Motor neuron (in vitro differentiated cells): ENCODE results near the gene JAG2. TPM values are rescaled to one million over a fixed set of nuclear protein-coding genes. Genes with fewer than 3 reads are reported as not detected.
A peak's percentile ranks its signal among the peaks of the same experiment; 100 is the strongest.

ENCODE experiments used
- ATAC-seq, 8 experiments: fragments of 200-7000 bp; cut with Tn5 transposase; replicated peaks in 6 of 8; 2 replicates each; pipeline ENCODE4 v1.8.0; 2021; ENCODE audit warnings: mild to moderate bottlenecking in 8 of 8, moderate library complexity in 8 of 8
- H3K27ac ChIP-seq, 2 donors: fragments of 250-450 bp; sonication (Bioruptor Pico); 2 replicates each; pipeline ENCODE4 v1.9.0; 2021; ENCODE audit warnings: antibody characterized with exemption in 2 of 2, mild to moderate bottlenecking in 2 of 2, moderate library complexity in 1 of 2
- H3K4me1 ChIP-seq, 2 donors: fragments of 250-450 bp; sonication (Bioruptor Pico); replicated peaks in 1 of 2; 2 replicates each; pipeline ENCODE4 v1.6.1; 2021; ENCODE audit warnings: antibody characterized with exemption in 2 of 2, mild to moderate bottlenecking in 2 of 2, moderate library complexity in 1 of 2
- H3K4me3 ChIP-seq, 5 donors: fragments of 250-450 bp; sonication (Bioruptor Pico); 2 replicates each; pipeline ENCODE4 v1.9.0; 2021; ENCODE audit warnings: antibody characterized with exemption in 5 of 5, mild to moderate bottlenecking in 5 of 5, moderate library complexity in 4 of 5
- WGBS, 10 experiments: fragments of 450-650 bp; shearing (Covaris generic); methylation state at CpG; one replicate each; pipeline ENCODE4 v1.0.0; 2022; 5-methylcytosine and 5-hydroxymethylcytosine counted together
- in situ Hi-C, 9 experiments: fragments of 400-800 bp; cut with MboI; loops; one replicate each; pipeline ENCODE4 v1.15.0; 2021; ENCODE audit warnings: low sequenced_read_pairs in 9 of 9, low pct_unique_long_range_greater_than_20kb in 2 of 9; ENCODE audit not compliant: unreplicated experiment in 9 of 9
- total RNA-seq, 8 experiments: library from RNA; unstranded; fragments of 300-600 nt; gene quantifications; 2 replicates each; pipeline versions ENCODE4 v1.2.3 to v1.2.4, GENCODE V29; 2022

The JAG2 gene
- total RNA-seq, 8 experiments from 2014 or later: 2.9 to 11.4 (median 5.2) TPM

DNA sequence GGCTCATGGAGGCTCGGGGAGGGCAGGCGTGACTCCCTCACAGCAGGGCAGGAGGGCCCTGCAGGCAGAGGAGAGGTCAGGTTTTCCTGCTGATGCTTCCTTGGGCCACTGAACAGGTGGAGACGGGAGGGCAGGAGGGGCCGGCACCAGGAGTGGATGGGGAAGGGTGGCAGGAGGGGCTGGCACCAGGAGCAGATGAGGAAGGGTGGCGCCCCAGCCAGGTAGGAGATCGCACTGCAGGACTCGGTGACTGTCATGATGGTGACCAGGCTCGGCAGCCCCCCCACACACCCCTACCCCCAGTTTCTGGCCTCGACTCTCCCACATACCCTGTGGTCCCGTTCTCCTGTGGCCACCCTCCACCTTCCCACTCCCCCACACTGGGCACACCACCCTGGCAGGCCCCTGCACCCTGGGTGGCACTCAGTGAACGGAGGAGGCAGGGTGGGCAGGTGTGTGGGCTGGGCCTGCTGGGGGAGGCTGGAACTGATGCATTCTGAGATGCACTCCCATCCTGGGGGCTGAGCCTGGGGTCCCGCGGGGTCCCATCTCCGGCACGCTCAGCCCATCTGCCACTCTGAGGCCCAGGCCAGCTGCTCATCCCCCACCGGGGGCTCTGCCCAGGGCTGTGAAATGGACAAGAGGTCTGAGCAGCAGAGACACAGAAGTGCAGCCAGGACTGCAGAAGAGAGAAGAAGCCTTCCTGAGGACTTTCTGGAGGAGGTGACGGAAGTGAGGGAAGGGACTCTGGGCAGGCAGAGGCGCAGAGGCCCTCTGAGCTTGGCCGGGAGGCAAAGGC, 9.7 kb upstream of the JAG2 start:
- Histone ChIP-seq H3K4me1 (peaks cover 9 to 27% of the 10 kb centered on the region in 2 donors), H3K4me3 (no peak overlapping the region), H3K27ac (peak overlapping the region in 1 of 2 donors; percentile 7)
- no peak for ATAC-seq
- in situ Hi-C loops: loop anchor here in 1 of 9 experiments (25.0 kb wide), 1 partner anchor 91 kb away; no protein-coding TSS in a partner anchor
- 80 to 100% methylated on average over 1 of the region's 19 CpGs; no CpG with 5 or more reads in 8 of the 10 experiments for WGBS, 10 experiments

DNA sequence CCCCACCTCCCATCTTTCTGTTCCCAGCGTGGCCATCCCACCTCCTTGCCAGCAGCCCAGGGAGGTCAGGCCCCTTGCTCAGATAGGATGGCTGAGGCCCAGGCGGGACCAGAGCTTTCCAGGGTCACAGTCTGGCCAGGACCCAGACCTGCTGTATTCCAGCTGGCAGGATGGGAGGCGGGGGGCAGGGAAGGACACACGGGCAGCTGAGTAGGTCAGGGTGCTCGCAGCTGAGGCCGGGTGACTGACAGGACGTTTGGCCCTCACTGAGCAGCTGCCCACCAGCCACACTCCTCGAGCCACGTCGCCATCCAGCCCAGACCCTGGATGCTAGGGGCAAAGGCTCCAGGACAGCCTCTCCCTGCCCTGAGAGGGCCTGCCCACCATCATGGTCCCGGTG, 8.5 kb upstream of the JAG2 start:
- 50 to 87% methylated on average over 1 to 3 of the region's 11 CpGs; no CpG with 5 or more reads in 8 of the 10 experiments for WGBS, 10 experiments
- no peak overlapping the region for H3K27ac ChIP-seq
- peaks cover 9 to 27% of the 10 kb centered on the region in 2 donors for H3K4me1 ChIP-seq
- in situ Hi-C loops: loop anchor here in 1 of 9 experiments (25.0 kb wide), 1 partner anchor 90 kb away; no protein-coding TSS in a partner anchor
- no peak for ATAC-seq
- H3K4me3 ChIP-seq: no peak overlapping the region

DNA sequence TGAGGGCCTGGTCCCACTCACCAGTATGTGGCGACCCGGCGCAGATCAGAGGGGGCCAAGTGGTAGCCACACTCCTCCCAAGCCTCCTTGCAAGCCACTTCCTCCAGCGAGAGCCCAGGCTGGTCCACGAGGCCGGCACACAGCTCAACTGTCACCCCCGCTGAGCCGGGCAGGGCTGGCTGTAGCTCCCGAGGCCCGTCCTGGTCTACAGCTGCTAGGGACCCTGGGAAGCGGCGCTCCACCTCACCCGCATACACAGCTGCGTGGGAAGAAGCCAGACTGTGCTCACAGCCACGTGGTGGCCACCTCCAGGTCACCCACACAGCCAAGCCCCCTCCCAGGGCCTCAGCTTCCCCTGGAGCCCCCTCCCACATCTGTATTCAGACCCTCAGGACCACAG, 7.9 kb upstream of the JAG2 start:
- Histone ChIP-seq H3K4me3 (no peak overlapping the region), H3K27ac (no peak overlapping the region), H3K4me1 (peaks cover 9 to 24% of the 10 kb centered on the region in 2 donors)
- in situ Hi-C loops: loop anchor here in 1 of 9 experiments (25.0 kb wide), 1 partner anchor 89 kb away; no protein-coding TSS in a partner anchor
- ATAC-seq: peak in 1 of 8 experiments; percentile 22
- 90% methylated on average over 2 of the region's 15 CpGs; no CpG with 5 or more reads in 9 of the 10 experiments for WGBS, 10 experiments

DNA sequence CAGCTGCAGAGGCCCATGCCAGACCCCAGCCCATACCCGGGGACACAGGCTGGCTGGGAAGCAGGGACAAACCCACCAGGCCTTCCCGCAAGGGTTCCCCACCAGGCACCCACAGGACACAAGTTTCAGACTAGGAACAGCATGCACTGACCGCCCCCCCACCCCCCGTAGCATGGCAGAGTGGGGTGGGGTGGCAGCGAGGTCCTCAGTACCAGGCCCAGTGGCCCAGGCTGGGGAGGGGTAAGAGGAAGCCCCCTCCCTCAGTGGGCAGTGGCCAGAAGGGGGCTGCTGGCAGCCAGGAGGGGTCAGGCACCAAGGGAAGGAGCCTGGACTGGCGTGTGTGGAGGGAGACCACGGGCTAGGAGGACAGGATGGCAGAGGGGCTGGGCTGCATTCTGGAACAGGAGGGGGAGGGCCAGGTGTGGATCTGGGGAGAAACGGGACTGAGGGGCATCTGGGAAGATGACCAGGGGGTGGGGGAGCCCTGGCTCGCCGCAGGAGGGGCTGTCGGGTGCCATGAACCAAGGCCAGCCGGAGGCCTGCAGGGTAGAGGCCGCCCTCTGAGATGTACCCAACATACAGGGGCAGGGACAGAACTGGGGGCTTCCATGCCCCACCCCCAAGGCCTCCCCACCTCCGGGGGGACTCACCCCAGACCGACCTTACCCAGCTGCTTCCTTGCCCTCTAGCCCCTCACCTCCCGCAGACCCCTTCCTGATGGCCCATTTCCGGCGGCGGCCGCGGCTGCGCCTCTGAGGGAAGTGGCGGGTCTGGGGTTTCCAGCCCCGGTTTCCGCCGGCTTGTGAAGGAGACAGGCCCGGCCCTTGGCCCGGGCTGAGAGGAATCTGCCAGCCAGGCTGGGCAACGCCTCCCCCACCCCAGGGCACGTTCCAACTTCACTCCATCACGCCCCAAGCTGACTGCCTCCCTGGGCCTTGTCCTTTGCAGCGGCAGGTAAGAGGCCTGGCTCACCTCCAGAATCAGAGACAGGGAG, 5.6 kb upstream of the JAG2 start:
- H3K4me3 ChIP-seq: no peak overlapping the region
- ATAC-seq: no peak
- in situ Hi-C loops: no loop called here
- 76 to 84% methylated on average over 6 to 9 of the region's 32 CpGs; no CpG with 5 or more reads in 8 of the 10 experiments for WGBS, 10 experiments
- peaks cover 3 to 30% of the 10 kb centered on the region in 2 donors for H3K4me1 ChIP-seq
- H3K27ac ChIP-seq: no peak overlapping the region

DNA sequence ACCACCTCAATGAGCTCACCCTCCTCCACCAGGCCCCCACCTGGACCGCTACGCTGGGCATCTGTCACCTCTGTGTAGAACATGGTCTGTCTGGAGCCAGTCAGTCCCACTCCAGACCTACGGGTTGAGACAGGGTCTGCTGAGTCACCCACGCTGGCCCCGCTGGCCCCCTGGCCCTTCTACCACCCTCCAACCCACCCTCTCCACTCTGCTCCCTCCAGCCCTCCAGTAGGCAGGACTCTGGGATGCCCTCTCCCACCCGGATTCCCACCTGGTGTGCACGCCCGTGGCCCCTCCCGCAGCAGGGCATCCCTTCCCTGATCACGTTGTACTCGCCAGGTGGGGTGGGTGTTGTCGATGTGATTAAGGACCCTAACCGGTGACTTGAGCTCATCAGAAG, 4.6 kb upstream of the JAG2 start:
- Histone ChIP-seq H3K4me3 (no peak overlapping the region), H3K27ac (no peak overlapping the region), H3K4me1 (peaks cover 3 to 21% of the 10 kb centered on the region in 2 donors)
- WGBS, 10 experiments: 100% methylated on average over 2 of the region's 13 CpGs; no CpG with 5 or more reads in 9 of the 10 experiments
- ATAC-seq: no peak
- in situ Hi-C loops: no loop called here

DNA sequence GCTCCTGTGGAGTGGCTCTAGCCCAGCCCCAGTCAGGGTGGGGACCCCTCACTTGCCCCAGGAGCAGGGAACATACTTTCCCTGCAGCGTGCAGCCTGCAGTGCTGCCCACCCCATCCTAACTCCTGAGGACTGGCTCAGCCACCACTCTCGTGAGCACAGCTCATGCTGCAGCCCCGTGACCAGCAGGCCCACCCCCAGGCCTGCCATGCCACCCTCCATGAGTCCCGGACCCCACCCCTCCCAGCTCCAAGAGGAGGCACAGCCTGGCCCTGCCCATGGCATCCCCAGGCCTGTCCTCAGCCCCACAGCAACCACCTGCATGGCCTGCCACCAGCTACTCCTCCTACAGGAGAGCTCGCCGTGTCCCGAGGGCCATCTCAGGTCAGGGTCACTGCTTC, 3.9 kb upstream of the JAG2 start:
- no CpG with 5 or more reads among the region's 7 CpGs for WGBS, 10 experiments
- H3K27ac ChIP-seq: no peak overlapping the region
- ATAC-seq: no peak
- no peak overlapping the region for H3K4me3 ChIP-seq
- peaks cover 3 to 21% of the 10 kb centered on the region in 2 donors for H3K4me1 ChIP-seq
- in situ Hi-C loops: no loop called here

DNA sequence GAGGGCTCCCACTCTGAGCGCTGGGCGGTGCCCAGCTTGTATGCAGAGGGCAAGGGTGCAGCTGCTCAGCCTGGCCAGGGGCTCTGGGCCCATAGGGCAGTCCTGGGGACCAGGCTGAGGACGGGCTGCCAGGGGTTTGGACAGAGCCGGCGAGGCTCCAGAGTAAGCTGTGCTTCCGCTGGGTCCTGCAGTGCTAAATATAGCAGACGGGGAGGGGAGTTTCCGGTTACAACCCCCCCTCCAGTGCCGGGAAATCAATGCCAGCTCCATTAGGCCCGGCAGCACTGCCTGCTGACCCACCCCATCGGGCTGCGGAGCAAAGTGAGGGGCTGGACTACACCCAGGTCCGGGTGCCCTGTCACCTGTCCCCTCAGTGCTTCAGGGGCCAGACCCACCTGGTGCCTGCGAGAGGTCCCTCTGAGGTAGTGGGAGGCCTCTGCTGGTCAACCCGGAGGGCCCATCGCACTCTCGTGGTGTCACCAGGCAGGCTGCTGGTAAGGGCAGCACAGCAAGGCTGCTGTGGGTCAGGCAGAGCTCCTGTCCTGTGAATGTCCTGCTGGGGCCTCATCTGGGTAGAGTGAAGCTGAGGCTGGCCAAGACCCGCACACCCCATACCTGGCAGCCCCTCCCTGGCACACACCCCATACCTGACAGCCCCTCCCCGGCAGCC, 2.6 kb upstream of the JAG2 start:
- peak in 1 of 8 experiments; percentile 5 for ATAC-seq
- Histone ChIP-seq H3K4me3 (no peak overlapping the region), H3K27ac (no peak overlapping the region), H3K4me1 (peaks cover 9 to 28% of the 10 kb centered on the region in 2 donors)
- in situ Hi-C loops: no loop called here
- WGBS, 10 experiments: 10 to 52% (median 43%) methylated on average over 1 to 10 of the region's 19 CpGs; no CpG with 5 or more reads in 6 of the 10 experiments

DNA sequence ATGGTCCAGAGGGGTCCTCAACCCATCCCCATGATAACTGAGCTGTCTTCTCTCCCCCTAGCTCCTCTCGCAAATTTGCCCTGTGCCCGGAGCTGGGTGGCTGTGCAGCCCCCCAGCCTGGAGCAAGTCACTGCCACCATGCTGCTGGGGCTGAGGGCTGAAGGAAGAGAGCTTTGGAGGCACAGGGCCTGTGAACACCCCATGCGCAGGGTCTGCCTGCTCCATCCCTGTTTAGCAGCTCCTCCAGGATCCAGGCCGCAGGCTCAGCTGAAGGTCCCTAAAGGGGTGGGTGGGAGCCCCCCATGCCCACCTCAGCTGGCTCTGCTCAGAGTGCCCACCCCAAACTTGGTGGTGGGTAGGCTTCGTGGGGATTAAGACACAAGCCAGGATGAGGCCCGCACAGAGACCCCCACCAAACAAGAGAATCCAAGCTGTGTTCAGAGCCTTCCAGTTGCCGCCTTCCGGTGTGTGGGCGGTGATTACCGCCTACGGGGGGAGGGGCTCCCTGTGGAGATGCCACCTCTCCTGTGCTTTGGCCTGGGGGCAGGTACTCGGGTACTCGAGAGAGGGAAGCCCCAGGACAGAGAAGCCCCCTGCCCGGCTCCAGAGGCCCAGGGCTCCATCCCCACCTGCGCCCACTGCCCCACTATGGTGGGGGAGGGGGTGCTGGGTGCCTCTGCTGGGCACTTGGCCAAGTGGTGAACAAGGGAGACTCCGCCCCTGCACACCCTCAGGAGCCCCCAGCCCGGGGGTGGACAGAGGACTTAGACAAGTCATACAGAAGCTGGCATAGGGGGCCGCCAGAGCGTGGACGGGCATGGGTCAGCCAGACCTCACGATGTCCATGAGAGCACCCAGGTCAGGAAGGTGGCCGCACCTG, 1.4 kb upstream of the JAG2 start:
- Histone ChIP-seq H3K27ac (no peak overlapping the region), H3K4me1 (peaks cover 9 to 36% of the 10 kb centered on the region in 2 donors), H3K4me3 (no peak overlapping the region)
- no peak for ATAC-seq
- 41 to 93% (median 80%) methylated on average over 1 to 4 of the region's 22 CpGs; no CpG with 5 or more reads in 4 of the 10 experiments for WGBS, 10 experiments
- in situ Hi-C loops: no loop called here

DNA sequence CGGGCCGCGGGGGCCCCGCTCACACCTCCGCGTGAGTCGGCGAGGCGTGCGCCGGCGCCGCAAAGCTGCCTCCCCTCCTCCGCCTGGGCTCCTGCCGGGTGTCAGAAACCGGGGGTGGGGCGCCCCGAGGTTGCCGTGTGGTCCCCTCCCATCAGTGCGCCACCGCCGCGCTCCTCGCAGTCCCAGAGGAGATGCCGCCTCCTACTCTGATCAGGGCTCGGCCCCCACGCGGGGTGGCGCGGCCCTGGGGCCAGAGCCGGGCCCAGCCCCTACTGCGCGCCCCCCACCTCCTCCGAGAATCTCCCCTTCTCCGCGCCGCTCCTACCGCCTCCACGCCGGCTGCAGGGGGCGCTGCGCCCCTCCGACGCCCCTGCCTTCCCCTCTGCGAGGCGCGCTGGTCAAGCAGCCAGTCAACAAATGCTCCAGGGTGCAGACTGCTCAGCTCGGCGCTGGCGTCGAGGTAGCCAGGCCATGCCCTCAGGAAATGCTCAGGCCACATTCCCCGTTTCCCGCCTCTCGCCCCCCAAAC, 467 bp upstream of the JAG2 start:
- Histone ChIP-seq H3K27ac (peak overlapping the region in 1 of 2 donors; percentile 80), H3K4me3 (peak overlapping the region; percentile 40 to 64 (median 43)), H3K4me1 (peaks cover 9 to 36% of the 10 kb centered on the region in 2 donors)
- peak; percentile 25 to 81 (median 70) for ATAC-seq
- 14% methylated on average over 4 of the region's 54 CpGs; no CpG with 5 or more reads in 9 of the 10 experiments for WGBS, 10 experiments
- in situ Hi-C loops: no loop called here

DNA sequence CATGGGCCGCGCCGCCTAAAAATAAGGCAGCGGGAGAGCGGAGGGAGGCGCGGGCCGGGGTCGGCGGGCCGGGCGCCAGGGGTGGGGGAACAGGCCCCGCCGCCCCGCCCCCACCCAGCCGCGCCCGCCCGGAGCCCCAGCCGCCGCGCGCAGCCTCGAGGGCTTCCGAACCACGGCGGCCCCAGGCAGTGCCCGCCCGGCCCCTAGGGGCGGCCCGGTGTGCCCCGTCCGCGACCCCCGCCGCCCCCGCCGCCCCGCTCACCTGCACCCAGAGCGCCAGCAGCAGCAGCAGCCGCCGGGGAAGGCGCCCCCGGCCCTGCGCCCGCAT, 519 bp downstream of the JAG2 start:
- ATAC-seq: peak in 7 of 8 experiments; percentile 0 to 9 (median 5)
- in situ Hi-C loops: no loop called here
- no CpG with 5 or more reads among the region's 46 CpGs for WGBS, 10 experiments
- Histone ChIP-seq H3K4me3 (peak overlapping the region; percentile 40 to 64 (median 43)), H3K27ac (peak overlapping the region; percentile 40 to 80), H3K4me1 (peaks cover 9 to 40% of the 10 kb centered on the region in 2 donors)

DNA sequence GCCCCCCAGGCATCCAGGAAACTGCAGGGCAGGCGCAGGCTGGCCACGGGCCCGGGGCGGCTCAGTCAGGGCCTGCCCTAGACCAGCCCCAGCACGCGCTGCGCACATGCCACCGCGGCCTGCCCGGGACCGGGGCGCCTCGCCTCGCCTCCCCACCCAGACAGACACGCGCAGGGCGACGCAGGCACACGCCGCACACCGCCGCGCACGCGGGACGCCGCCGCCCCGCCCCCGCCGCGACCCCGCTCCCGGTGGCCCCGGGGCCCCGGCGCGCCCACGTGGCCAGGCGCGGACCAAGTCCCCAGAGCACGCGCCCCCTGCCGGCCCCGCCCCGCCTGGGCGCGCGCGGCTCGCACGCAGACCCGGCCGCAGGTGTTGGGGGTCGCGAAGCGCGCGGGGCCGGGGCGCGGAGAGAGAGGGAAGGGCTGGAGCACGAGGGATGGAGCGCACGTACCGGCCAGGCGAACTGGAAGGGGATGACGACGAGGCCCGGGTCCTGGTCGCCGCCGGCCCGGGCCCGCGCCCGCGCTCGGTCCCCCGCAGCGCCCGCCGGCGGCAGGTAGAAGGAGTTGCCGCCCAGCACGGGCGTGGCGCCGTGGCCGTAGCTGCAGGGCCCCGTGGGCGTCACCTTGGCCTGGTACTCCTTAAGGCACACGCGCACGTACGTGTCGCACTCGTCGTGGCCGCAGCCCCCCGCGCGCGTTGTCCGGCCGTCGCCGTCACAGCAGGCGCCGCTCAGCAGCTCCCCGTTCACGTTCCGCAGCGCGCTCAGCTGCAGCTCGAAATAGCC, 1.1 kb downstream of the JAG2 start:
- 0 to 6% methylated on average over 11 to 32 of the region's 116 CpGs; no CpG with 5 or more reads in 8 of the 10 experiments for WGBS, 10 experiments
- Histone ChIP-seq H3K27ac (peak overlapping the region; percentile 40 to 80), H3K4me3 (peak overlapping the region; percentile 40 to 64 (median 43)), H3K4me1 (peaks cover 9 to 42% of the 10 kb centered on the region in 2 donors)
- in situ Hi-C loops: no loop called here
- ATAC-seq: peak; percentile 3 to 38 (median 22)
